Astrocyte (in vitro differentiated cells and primary cell): Measurements from ENCODE around the gene TBPL2. TPM values are rescaled to one million over a fixed set of nuclear protein-coding genes. Genes with fewer than 3 reads are reported as not detected.

Source experiments
- DNase-seq: peaks from one replicate; pipeline ENCODE4 v3.0.0-alpha.2; 2010; ENCODE audit warnings: low read depth
- FAIRE-seq: peaks from 2 replicates; lab custom pipeline; 2011; peaks lifted over from hg19 to GRCh38; lab: Jason Lieb, UNC
- H2AFZ ChIP-seq: 2 replicates; pipeline ENCODE4 v1.6.0; 2012; ENCODE audit warnings: low read depth, low read length, inconsistent platforms
- H3K27ac ChIP-seq: 2 replicates; pipeline ENCODE4 v1.5.1; 2011; ENCODE audit warnings: low read depth, low read length, inconsistent platforms
- H3K27me3 ChIP-seq: 2 replicates; pipeline ENCODE4 v1.6.0; 2011; ENCODE audit warnings: low read length, inconsistent platforms; ENCODE audit not compliant: insufficient read depth
- H3K36me3 ChIP-seq: 2 replicates; pipeline ENCODE4 v1.5.1; 2011; ENCODE audit warnings: low read length, inconsistent platforms; ENCODE audit not compliant: insufficient read depth
- H3K4me1 ChIP-seq: 2 replicates; pipeline ENCODE4 v1.5.1; 2011; ENCODE audit warnings: low read length, inconsistent platforms; ENCODE audit not compliant: insufficient read depth
- H3K4me2 ChIP-seq: 2 replicates; pipeline ENCODE4 v1.6.0; 2012; ENCODE audit warnings: low read length, inconsistent platforms
- H3K4me3 ChIP-seq: 2 replicates; pipeline ENCODE4 v1.5.1; 2011; ENCODE audit warnings: low read depth, mild to moderate bottlenecking, low read length, inconsistent platforms; ENCODE audit not compliant: insufficient read depth
- H3K79me2 ChIP-seq: 2 replicates; pipeline ENCODE4 v1.6.0; 2012; ENCODE audit warnings: mild to moderate bottlenecking, low read length, inconsistent platforms; ENCODE audit not compliant: insufficient read depth
- H3K9ac ChIP-seq: 2 replicates; pipeline ENCODE4 v1.6.0; 2012; ENCODE audit warnings: mild to moderate bottlenecking, low read length, inconsistent platforms
- H3K9me3 ChIP-seq: 2 replicates; pipeline ENCODE4 v1.5.1; 2012; ENCODE audit warnings: low read depth, mild to moderate bottlenecking, low read length, inconsistent platforms; ENCODE audit not compliant: insufficient read depth
- H4K20me1 ChIP-seq: 2 replicates; pipeline ENCODE4 v1.6.0; 2012; ENCODE audit warnings: low read length, inconsistent platforms; ENCODE audit not compliant: insufficient read depth
- H3K27ac Mint-ChIP-seq: one replicate; pipeline ENCODE4 v1.8.0; 2021; ENCODE audit warnings: mild to moderate bottlenecking, mixed read lengths; ENCODE audit not compliant: unreplicated experiment
- H3K27me3 Mint-ChIP-seq: one replicate; pipeline ENCODE4 v1.8.0; 2021; ENCODE audit warnings: low read depth, mixed read lengths; ENCODE audit not compliant: unreplicated experiment
- H3K36me3 Mint-ChIP-seq: one replicate; pipeline ENCODE4 v1.8.0; 2021; ENCODE audit warnings: low read depth, mixed read lengths; ENCODE audit not compliant: unreplicated experiment
- H3K4me1 Mint-ChIP-seq: one replicate; pipeline ENCODE4 v1.8.0; 2021; ENCODE audit warnings: low read depth, mixed read lengths; ENCODE audit not compliant: unreplicated experiment
- H3K4me3 Mint-ChIP-seq: one replicate; pipeline ENCODE4 v1.8.0; 2021; ENCODE audit warnings: mild to moderate bottlenecking, moderate library complexity, mixed read lengths; ENCODE audit not compliant: unreplicated experiment
- H3K9me3 Mint-ChIP-seq: one replicate; pipeline ENCODE4 v1.8.0; 2021; ENCODE audit warnings: mild to moderate bottlenecking, mixed read lengths; ENCODE audit not compliant: unreplicated experiment
- EZH2 ChIP-seq: IDR thresholded peaks from 2 replicates; pipeline ENCODE4 v1.6.1; 2012; ENCODE audit warnings: mild to moderate bottlenecking, low read length, inconsistent platforms; ENCODE audit not compliant: insufficient read depth
- total RNA-seq: library from RNA; stranded (reverse); gene quantifications from 2 replicates; pipeline ENCODE4 v1.2.1, GENCODE V29; 2021
- TF ChIP-seq, protein P1 (sequence below): IDR thresholded peaks from 2 replicates; pipeline ENCODE4 v1.5.1; 2011; ENCODE audit warnings: low read depth, mild to moderate bottlenecking, inconsistent platforms, low read length, moderate library complexity; ENCODE audit not compliant: insufficient read depth

The TBPL2 gene
- total RNA-seq, 1 donor from 2014 or later, result not detected

DNA sequence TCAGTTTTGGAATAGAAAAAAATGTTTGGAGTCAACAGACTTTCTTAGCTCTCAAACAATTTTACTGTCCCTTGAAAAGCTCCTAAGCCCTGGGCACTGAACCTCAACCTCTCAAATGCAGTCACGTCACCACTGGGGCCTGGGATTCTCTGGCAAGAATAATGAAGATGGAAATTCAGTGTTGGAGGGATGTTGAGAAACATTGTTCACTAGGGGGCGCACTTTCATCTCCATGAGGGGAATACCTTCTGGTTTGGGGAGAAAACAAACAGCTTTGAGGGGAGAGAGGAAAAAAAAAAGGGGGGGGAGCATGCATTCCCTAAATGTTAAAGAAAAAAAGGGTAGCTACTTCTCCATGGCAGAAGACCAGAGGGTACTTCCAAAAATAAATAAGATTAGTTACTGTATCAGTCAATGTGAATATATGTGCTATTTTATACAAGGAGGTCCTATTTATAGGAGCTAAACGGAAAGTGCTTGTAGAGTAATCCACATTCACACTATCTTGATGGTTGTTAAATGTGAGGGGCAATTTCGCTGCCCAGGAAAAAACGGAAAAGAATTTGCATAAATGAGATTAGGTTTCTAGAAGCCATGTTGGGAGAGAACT, 5.8 kb upstream of the TBPL2 start:
- Mint-ChIP-seq H3K4me1 (peaks cover 19% of the 10 kb centered on the region), H3K27ac (no peak overlapping the region), H3K4me3 (no peak overlapping the region), H3K27me3 (no peaks in the 10 kb centered on the region), H3K36me3 (no peaks in the 10 kb centered on the region), H3K9me3 (no peaks in the 10 kb centered on the region)
- H3K4me1 ChIP-seq, result peaks cover 26% of the 10 kb centered on the region
- no peak for FAIRE-seq
- H3K4me2 ChIP-seq, result peak overlapping the region; percentile 74
- no peaks in the 10 kb centered on the region for H3K27me3 ChIP-seq
- H3K9ac ChIP-seq, result peak overlapping the region; percentile 61
- DNase-seq, result peak; percentile 61
- no peak for TF ChIP-seq EZH2
- TF ChIP-seq, protein P1, sequence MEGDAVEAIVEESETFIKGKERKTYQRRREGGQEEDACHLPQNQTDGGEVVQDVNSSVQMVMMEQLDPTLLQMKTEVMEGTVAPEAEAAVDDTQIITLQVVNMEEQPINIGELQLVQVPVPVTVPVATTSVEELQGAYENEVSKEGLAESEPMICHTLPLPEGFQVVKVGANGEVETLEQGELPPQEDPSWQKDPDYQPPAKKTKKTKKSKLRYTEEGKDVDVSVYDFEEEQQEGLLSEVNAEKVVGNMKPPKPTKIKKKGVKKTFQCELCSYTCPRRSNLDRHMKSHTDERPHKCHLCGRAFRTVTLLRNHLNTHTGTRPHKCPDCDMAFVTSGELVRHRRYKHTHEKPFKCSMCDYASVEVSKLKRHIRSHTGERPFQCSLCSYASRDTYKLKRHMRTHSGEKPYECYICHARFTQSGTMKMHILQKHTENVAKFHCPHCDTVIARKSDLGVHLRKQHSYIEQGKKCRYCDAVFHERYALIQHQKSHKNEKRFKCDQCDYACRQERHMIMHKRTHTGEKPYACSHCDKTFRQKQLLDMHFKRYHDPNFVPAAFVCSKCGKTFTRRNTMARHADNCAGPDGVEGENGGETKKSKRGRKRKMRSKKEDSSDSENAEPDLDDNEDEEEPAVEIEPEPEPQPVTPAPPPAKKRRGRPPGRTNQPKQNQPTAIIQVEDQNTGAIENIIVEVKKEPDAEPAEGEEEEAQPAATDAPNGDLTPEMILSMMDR, result peak; percentile 68
- H3K9me3 ChIP-seq, result no peaks in the 10 kb centered on the region
- H3K27ac ChIP-seq, result peak overlapping the region; percentile 82
- no peaks in the 10 kb centered on the region for H3K79me2 ChIP-seq
- H3K36me3 ChIP-seq, result no peaks in the 10 kb centered on the region
- H4K20me1 ChIP-seq, result no peaks in the 10 kb centered on the region
- H3K4me3 ChIP-seq, result no peak overlapping the region
- H2AFZ ChIP-seq, result peak overlapping the region; percentile 11

DNA sequence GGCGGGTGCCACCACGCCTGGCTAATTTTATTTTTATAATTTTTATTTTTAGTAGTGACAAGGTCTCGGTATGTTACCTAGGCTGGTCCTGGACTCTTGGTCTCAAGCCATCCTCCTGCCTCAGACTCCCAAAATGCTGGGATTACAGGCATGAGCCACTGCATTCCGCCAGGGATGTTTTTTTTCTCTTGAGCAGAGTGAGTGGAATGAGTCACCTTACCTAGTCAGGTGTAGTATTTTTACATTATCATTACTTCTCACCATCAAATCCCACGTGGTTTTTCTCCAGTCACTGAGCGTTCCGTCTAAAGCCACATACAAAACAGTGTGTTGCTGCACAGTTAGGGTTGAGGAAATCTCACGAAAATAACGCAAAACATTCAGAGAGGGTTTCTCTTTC, 870 bp upstream of the TBPL2 start:
- Histone ChIP-seq H3K9me3 (no peaks in the 10 kb centered on the region), H3K4me2 (no peak overlapping the region), H3K27me3 (no peaks in the 10 kb centered on the region), H4K20me1 (no peaks in the 10 kb centered on the region), H2AFZ (no peak overlapping the region), H3K79me2 (no peaks in the 10 kb centered on the region), H3K4me1 (peaks cover 2% of the 10 kb centered on the region), H3K4me3 (no peak overlapping the region), H3K36me3 (no peaks in the 10 kb centered on the region), H3K9ac (no peak overlapping the region), H3K27ac (no peak overlapping the region)
- Mint-ChIP-seq H3K4me3 (no peak overlapping the region), H3K27ac (no peak overlapping the region), H3K27me3 (no peaks in the 10 kb centered on the region), H3K9me3 (no peaks in the 10 kb centered on the region), H3K36me3 (no peaks in the 10 kb centered on the region), H3K4me1 (peaks cover 4% of the 10 kb centered on the region)
- DNase-seq (no peak), FAIRE-seq (no peak)
- TF ChIP-seq EZH2, result no peak
- TF ChIP-seq, protein P1, result no peak

DNA sequence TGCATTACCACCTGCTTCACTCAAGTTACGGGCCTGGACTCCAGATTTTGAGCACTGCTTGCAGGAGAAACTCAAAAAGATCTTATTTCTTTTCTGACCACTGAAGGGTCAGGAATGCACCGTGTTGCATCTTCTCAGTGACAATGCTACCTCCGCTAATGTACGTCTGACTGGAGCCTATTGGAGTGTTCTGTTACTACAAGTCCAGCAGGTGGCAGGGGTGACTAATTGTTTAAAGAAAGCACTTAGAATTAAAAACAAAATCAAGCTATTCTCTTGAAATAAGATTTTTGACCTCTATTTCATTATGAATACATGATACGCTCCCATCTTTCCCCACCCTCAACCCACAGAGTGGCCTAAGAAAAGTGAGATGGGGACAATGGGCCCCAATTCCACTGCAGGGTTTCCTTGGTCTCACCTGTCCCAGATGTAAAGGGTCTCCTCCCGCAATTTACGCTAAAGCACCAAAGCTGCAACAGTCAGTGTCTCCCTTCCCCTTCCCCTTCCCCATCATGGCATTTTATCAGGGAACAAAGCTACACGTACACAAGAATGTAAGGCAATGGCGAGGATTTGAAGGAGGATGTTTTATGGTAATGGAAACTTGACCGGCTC, 2.2 kb downstream of the TBPL2 start:
- H3K9me3 Mint-ChIP-seq, result no peaks in the 10 kb centered on the region

More for the DNA sequence above, 2.2 kb downstream of the TBPL2 start:
- no peaks in the 10 kb centered on the region for H3K36me3 ChIP-seq
- DNase-seq (peak; percentile 38), FAIRE-seq (no peak)
- H3K27me3 Mint-ChIP-seq, result no peaks in the 10 kb centered on the region
- no peaks in the 10 kb centered on the region for H3K36me3 Mint-ChIP-seq
- H3K27ac Mint-ChIP-seq, result no peak overlapping the region
- H3K4me3 ChIP-seq, result no peak overlapping the region
- H3K4me1 Mint-ChIP-seq, result peaks cover 6% of the 10 kb centered on the region
- H2AFZ ChIP-seq, result no peak overlapping the region
- no peaks in the 10 kb centered on the region for H3K27me3 ChIP-seq
- no peaks in the 10 kb centered on the region for H4K20me1 ChIP-seq
- TF ChIP-seq EZH2, result no peak
- TF ChIP-seq, protein P1, result peak; percentile 54
- no peaks in the 10 kb centered on the region for H3K9me3 ChIP-seq
- no peaks in the 10 kb centered on the region for H3K79me2 ChIP-seq
- no peak overlapping the region for H3K9ac ChIP-seq
- no peak overlapping the region for H3K4me2 ChIP-seq
- no peaks in the 10 kb centered on the region for H3K4me1 ChIP-seq
- no peak overlapping the region for H3K4me3 Mint-ChIP-seq
- no peak overlapping the region for H3K27ac ChIP-seq
